LNCaP clone FGC (cell line): ENCODE measurements around the gene PCDH1.
"Not testable (repeated sequence)": the region's sequence is repeated elsewhere in the genome, so short reads cannot be mapped to it uniquely, and the experiment has no call there.

Source experiments
- DNase-seq: peaks from one replicate; pipeline ENCODE4 v3.0.0-alpha.2; 2011; ENCODE audit warnings: low read depth
- H3K4me3 ChIP-seq: 2 replicates; pipeline ENCODE4 v1.5.1; 2011; ENCODE audit warnings: mild to moderate bottlenecking, low read depth, low read length, control low read depth
- CTCF ChIP-seq: IDR thresholded peaks from 2 replicates; pipeline ENCODE4 v1.5.1; 2012; ENCODE audit warnings: mild to moderate bottlenecking; ENCODE audit not compliant: control insufficient read depth, insufficient read depth; ENCODE audit errors: extremely low read depth

The PCDH1 gene

GRCh38 chr5:141898448-141899049, 20.3 kb upstream of the PCDH1 start:
- TF ChIP-seq CTCF = no peak
- no peak overlapping the region for H3K4me3 ChIP-seq
- no peak for DNase-seq

- no peak overlapping the region for H3K4me3 ChIP-seq
- TF ChIP-seq CTCF = no peak
- DNase-seq = no peak
Measured at GRCh38 chr5:141897425-141897824, 19.2 kb upstream of the PCDH1 start.

DNA sequence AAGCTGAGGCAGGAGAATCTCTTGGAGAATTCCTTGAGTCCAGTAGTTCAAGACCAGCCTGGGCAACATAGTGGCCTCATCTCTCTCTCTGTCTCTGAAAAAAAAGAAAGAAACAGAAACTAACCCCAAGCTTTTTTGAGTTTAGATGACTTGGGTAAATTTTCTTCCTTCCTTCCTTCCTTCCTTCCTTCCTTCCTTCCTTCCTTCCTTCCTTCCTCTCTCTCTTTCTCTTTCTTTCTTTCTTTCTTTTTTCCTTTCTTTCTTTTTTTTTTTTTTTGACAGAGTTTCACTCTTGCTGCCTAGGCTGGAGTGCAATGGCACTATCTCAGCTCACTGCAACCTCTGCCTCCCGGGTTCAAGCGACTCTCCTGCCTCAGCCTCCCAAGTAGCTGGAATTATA, 12.2 kb upstream of the PCDH1 start:
- not testable (repeated sequence) for H3K4me3 ChIP-seq, DNase-seq

DNA sequence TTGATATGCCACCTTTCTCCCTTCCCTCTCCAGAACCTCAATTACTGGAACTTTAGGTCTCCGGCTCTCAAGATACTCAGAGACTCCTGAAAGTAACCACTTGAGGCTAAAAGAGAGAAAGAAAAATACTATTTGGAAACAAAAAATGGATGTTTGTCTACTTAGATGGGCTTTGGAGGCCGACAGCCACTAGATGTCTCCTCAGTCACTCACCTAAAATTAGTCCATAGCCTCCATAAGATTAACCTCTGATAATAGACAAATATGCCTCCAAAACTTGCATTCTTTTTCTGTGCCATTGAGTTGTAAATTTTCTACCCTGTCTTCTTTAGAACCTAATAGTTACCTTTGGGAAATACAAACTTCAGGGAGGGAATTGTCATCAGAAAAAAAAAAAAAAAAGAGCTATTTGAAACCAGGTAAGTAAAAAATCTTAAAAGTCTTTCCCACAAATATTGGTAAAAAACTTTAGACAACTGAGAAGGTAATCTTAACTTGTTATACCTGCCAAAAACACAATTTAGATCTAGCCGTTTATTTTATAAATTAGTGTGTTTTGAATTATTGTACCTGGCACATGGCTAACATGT, 11.2 kb upstream of the PCDH1 start:
- no peak overlapping the region for H3K4me3 ChIP-seq
- no peak for DNase-seq
- peak; percentile 38; the same call in 1 of the 2 replicates for TF ChIP-seq CTCF

GRCh38 chr5:141883892-141884318, 5.7 kb upstream of the PCDH1 start:
- no peak for DNase-seq
- no peak overlapping the region for H3K4me3 ChIP-seq
- TF ChIP-seq CTCF = no peak

DNA sequence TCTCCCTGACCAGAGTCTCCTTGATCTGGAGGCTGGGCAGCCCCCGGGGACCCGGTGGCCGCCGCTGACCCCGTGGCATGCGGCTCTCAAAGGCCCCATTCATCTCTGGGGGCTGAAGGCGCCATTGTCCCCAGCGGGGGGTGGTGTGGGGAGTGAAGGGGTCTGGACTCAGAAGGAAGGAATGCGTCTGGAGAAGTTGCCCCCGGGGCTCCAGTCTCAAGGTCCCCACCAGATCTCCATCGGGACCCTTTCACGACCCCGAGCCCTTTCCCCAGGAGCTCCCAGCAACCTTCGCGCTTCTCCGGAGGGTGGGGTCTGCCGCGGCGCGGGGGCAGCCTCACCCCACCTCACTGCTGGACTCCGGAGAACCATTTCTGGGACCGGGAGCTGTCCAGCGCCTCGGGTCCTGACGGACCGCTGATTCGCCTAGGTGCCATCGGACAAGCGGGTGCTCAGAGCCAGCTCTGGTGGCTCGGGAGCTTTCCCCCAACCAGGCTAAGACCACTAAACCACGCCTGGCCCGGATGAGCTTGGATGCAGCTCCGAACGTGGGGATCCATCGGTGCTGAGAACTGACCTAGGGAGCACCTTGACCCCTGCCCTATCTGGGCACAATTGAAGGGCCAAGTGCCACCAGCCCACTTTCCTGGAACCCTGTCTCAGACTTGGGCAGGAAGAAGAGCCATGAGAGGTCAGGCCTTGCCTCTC, 5.1 kb upstream of the PCDH1 start:
- no peak for TF ChIP-seq CTCF
- no peak for DNase-seq
- no peak overlapping the region for H3K4me3 ChIP-seq

GRCh38 chr5:141882594-141883183, 4.5 kb upstream of the PCDH1 start:
- no peak for DNase-seq
- H3K4me3 ChIP-seq = no peak overlapping the region
- no peak for TF ChIP-seq CTCF
